RWPE2 (cell line): Measurements from ENCODE around the gene PTCH2.

ENCODE experiments used
- ATAC-seq: fragments of 200-7000 bp; cut with Tn5 transposase; 3 replicates; pipeline ENCODE4 v1.9.1; 2021; ENCODE audit warnings: low read depth
- DNase-seq: peaks from one replicate; pipeline ENCODE4 v3.0.0-alpha.2; 2020; ENCODE audit warnings: low spot score
- H3K27ac ChIP-seq: fragments of 450-650 bp; 2 replicates; pipeline ENCODE4 v1.5.1; 2017; ENCODE audit warnings: mild to moderate bottlenecking; ENCODE audit not compliant: poor library complexity, severe bottlenecking
- H3K27me3 ChIP-seq: fragments of 250-450 bp; sonication (Bioruptor Pico); 2 replicates; pipeline ENCODE4 v1.5.1; 2021; ENCODE audit warnings: mild to moderate bottlenecking, moderate library complexity; ENCODE audit not compliant: insufficient read depth, poor library complexity, severe bottlenecking
- H3K36me3 ChIP-seq: fragments of 250-450 bp; sonication (Bioruptor Pico); 2 replicates; pipeline ENCODE4 v1.5.1; 2020; ENCODE audit warnings: low read depth, mild to moderate bottlenecking, moderate library complexity
- H3K4me1 ChIP-seq: fragments of 250-450 bp; sonication (Bioruptor Pico); 2 replicates; pipeline ENCODE4 v1.5.1; 2021; ENCODE audit warnings: mild to moderate bottlenecking, moderate library complexity; ENCODE audit not compliant: insufficient read depth, poor library complexity, severe bottlenecking
- H3K4me3 ChIP-seq: fragments of 250-450 bp; sonication (Bioruptor Pico); 2 replicates; pipeline ENCODE4 v1.5.1; 2021; ENCODE audit warnings: mild to moderate bottlenecking, moderate library complexity; ENCODE audit not compliant: severe bottlenecking
- H3K9me3 ChIP-seq: fragments of 250-450 bp; sonication (Bioruptor Pico); 2 replicates; pipeline ENCODE4 v1.5.1; 2021; ENCODE audit warnings: mild to moderate bottlenecking, moderate library complexity; ENCODE audit not compliant: severe bottlenecking
- CTCF ChIP-seq: fragments of 450-650 bp; IDR thresholded peaks from one replicate; pipeline ENCODE4 v1.5.1; 2017; ENCODE audit warnings: mild to moderate bottlenecking, moderate library complexity; ENCODE audit not compliant: poor library complexity, severe bottlenecking

Gene PTCH2

DNA sequence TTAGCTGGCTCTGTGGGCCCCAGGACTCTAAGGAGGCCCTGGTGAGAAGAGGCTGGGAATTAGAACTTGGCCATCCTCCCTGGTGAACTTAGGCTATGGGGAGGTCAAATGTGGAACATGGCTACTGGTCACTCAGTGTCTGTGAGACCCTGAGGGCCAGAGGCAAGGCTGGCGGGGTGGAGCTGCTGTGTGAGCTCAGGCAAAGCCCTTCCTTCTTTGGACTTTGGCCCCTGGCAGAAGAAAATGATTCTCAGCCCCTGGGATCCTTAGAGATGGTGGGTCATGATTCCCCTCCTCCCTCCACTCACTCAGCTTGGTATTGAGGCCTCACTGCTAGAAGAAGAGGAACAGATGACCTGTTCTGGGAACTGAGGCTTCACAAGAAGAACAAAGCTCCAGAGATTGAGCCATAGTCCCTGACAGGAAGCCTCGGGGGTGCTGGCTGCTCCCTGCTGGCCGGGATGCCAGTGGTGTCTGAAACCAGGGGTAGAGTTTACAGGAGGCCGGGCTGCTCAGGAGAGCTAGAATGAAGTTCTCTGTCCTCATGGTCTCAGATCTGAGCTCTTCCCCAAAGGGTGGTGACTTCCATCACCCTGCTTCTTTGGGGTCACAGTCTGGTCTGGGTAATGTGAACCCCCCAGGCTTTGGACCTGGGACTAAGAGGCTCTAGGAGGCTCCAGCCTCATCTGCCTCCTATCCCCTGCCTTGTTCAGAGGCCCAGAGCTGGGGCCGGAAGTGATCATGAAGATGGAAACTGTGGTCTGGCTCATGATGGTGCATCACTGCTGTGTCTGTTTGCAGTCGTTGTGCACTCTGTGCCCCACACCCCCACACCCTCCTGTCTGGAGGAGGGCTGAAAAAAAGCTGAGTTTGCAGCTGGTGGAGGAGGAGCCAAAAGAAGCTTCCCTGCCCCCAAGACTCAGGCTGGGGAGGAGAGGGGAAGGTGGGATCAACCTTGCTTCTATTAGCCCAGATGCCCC, 33.8 kb downstream of the PTCH2 start:
- H3K4me3 ChIP-seq: no peak overlapping the region
- no peak for TF ChIP-seq CTCF
- ATAC-seq (no peak), DNase-seq (no peak)
- H3K27ac ChIP-seq: peak overlapping the region; percentile 96
- peaks cover 21% of the 10 kb centered on the region for H3K36me3 ChIP-seq
- H3K27me3 ChIP-seq: no peaks in the 10 kb centered on the region
- no peaks in the 10 kb centered on the region for H3K9me3 ChIP-seq
- peaks cover 31% of the 10 kb centered on the region for H3K4me1 ChIP-seq

- no peak for ATAC-seq
- DNase-seq: no peak
- H3K36me3 ChIP-seq: peaks cover 30% of the 10 kb centered on the region
- TF ChIP-seq CTCF: no peak
- H3K9me3 ChIP-seq: no peaks in the 10 kb centered on the region
- H3K27ac ChIP-seq: peak within 1 kb of the TSS; percentile 96
- no peaks in the 10 kb centered on the region for H3K27me3 ChIP-seq
- H3K4me3 ChIP-seq: no peak within 1 kb of the TSS
- peaks cover 28% of the 10 kb centered on the region for H3K4me1 ChIP-seq
These were observed 34.8 kb downstream of the PTCH2 start, which contains the start of gene BTBD19 for GRCh38 chr1:44808063-44808937. BTBD19 (plus strand) TSS chr1:44808523; CDS start chr1:44808821, 298 bp downstream.

DNA sequence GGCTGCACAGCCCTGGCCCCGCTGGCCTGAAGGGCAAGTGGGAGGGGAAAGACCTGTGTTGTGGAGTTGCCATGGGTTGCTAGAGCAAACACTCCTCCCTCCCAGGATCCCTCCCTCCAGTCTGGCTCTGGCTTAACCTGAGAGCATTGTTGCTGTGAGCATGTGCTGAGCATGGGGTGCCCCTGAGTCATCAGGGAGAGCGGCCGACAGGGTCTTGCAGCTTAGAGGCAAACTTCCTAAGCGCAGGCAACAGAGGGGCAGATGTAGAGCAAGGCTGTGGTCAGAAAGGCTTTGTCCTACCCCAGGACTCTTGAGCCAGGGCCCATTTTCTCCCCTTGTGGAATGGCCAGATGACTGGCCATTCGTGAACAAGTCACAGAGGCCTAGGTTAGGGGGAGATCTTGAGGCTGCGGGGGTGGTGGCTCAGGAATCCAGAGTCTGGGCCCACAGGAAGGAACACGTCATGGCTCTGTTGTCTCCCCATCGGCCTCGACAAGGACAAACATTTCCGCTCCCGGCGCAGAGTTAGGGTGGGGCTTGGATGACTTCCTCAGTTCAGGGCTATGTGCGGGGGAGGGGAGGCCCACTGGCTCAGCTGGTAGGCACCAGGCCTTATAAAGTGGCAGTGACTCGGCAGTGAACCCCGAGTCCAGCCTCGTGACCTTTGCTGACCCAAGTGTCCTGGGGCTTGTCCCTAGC, 35.5 kb downstream of the PTCH2 start:
- DNase-seq: peak; percentile 99
- H3K36me3 ChIP-seq: peaks cover 38% of the 10 kb centered on the region
- H3K4me3 ChIP-seq: no peak overlapping the region
- ATAC-seq: peak; percentile 82
- TF ChIP-seq CTCF: no peak
- no peaks in the 10 kb centered on the region for H3K27me3 ChIP-seq
- no peaks in the 10 kb centered on the region for H3K9me3 ChIP-seq
- peak overlapping the region; percentile 96 for H3K27ac ChIP-seq
- peaks cover 28% of the 10 kb centered on the region for H3K4me1 ChIP-seq

DNA sequence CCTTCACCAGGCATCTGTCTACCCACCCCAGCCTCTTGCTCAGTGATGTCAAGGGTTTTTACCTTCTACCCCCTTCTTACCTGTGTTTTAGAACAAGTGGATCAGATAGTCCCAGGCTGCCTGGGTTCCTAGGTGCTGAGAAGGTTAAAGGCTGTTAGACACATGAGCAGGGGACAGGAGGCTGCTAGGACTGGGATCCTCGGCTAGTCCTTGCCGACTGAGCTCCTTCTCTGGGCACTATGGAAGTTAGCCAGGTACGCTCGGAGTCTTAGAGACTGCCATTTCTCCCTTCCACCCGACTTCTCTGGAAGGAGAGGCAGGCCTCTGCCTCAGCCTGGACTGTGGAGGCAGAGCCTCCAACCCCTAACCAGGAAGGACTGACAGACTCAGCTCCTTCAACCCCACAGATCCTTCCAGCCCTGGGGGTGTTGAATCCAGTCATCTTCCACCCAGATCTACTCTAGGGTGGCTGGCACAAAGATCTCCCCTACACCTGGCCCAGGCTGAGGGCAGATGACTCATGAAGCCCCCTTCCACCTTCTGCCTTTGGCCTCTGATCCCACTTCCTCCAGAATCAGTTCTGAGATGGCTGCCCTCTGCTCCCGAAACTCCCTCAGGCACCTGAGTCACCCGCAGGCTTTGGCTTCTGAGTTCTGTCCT, 36.2 kb downstream of the PTCH2 start, which contains the start of gene DYNLT4:
Gene DYNLT4, minus strand, starts transcription at position 648 of the 660 bp plus-strand sequence. CDS start 683 bp downstream, outside the sequence.
- peaks cover 45% of the 10 kb centered on the region for H3K36me3 ChIP-seq
- DNase-seq: no peak
- no peak for TF ChIP-seq CTCF
- no peaks in the 10 kb centered on the region for H3K27me3 ChIP-seq
- peak; percentile 18 for ATAC-seq
- peaks cover 28% of the 10 kb centered on the region for H3K4me1 ChIP-seq
- no peak within 1 kb of the TSS for H3K4me3 ChIP-seq
- peak within 1 kb of the TSS; percentile 96 for H3K27ac ChIP-seq
- H3K9me3 ChIP-seq: no peaks in the 10 kb centered on the region
